Panc1 (cell line): ENCODE results near the gene GPC6.

Experiments
- POLR2AphosphoS5 ChIP-seq: IDR thresholded peaks from 2 replicates; pipeline ENCODE4 v1.6.1; 2012; ENCODE audit warnings: mild to moderate bottlenecking, low read depth, low read length, moderate library complexity
- SIN3A ChIP-seq: IDR thresholded peaks from 2 replicates; pipeline ENCODE4 v1.6.1; 2012; ENCODE audit warnings: low read depth, mild to moderate bottlenecking, low read length, moderate library complexity, borderline replicate concordance; ENCODE audit not compliant: insufficient read depth
- TCF7L2 ChIP-seq: IDR thresholded peaks from 2 replicates; pipeline ENCODE4 v1.6.1; 2011; ENCODE audit warnings: mild to moderate bottlenecking, low read depth, low read length, inconsistent platforms
- TF ChIP-seq, protein P1 (sequence below): fragments of 450-650 bp; IDR thresholded peaks from 2 replicates; pipeline ENCODE4 v1.5.1; 2017; ENCODE audit warnings: mild to moderate bottlenecking
- TF ChIP-seq, protein P2 (sequence below), 2 experiments: IDR thresholded peaks; 2 replicates each; pipeline ENCODE4 v1.6.1; 2011 to 2012; ENCODE audit warnings: low read depth in 2 of 2, control low read depth in 1 of 2, low read length in 1 of 2, mild to moderate bottlenecking in 1 of 2, moderate library complexity in 1 of 2; ENCODE audit not compliant: insufficient read depth in 1 of 2

DNA sequence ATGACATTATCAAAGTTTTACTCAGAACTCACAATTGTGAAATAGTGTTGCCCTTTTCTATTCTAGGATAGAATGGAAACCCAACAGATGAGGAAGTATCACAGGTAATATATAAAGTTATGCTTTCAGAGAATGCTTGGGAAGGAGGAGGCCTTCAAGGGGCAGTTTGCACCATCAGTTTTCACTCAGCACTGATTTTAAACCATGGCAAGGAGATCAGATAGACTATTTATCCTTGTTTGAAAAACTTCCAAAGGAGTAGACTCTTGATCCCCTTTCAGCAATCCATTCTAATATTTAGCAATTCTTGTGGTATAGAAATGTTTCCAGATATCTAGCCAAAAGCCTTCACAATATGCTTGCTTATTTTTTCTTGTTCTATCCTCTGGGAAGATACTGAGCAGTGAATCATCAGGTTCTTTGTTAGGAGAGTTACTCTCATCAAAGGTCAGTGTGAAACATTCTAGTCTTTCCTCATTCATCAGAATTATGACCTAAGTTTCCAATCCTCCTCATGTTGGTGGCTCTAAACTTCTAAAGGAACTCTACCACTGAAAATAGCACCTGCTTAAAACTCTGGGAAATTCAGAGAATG, 3.8 kb downstream of the GPC6 start:
- TF ChIP-seq, protein P1, sequence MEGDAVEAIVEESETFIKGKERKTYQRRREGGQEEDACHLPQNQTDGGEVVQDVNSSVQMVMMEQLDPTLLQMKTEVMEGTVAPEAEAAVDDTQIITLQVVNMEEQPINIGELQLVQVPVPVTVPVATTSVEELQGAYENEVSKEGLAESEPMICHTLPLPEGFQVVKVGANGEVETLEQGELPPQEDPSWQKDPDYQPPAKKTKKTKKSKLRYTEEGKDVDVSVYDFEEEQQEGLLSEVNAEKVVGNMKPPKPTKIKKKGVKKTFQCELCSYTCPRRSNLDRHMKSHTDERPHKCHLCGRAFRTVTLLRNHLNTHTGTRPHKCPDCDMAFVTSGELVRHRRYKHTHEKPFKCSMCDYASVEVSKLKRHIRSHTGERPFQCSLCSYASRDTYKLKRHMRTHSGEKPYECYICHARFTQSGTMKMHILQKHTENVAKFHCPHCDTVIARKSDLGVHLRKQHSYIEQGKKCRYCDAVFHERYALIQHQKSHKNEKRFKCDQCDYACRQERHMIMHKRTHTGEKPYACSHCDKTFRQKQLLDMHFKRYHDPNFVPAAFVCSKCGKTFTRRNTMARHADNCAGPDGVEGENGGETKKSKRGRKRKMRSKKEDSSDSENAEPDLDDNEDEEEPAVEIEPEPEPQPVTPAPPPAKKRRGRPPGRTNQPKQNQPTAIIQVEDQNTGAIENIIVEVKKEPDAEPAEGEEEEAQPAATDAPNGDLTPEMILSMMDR: no peak
- no peak for TF ChIP-seq POLR2AphosphoS5
- no peak for TF ChIP-seq TCF7L2
- TF ChIP-seq SIN3A: no peak
- TF ChIP-seq, protein P2, sequence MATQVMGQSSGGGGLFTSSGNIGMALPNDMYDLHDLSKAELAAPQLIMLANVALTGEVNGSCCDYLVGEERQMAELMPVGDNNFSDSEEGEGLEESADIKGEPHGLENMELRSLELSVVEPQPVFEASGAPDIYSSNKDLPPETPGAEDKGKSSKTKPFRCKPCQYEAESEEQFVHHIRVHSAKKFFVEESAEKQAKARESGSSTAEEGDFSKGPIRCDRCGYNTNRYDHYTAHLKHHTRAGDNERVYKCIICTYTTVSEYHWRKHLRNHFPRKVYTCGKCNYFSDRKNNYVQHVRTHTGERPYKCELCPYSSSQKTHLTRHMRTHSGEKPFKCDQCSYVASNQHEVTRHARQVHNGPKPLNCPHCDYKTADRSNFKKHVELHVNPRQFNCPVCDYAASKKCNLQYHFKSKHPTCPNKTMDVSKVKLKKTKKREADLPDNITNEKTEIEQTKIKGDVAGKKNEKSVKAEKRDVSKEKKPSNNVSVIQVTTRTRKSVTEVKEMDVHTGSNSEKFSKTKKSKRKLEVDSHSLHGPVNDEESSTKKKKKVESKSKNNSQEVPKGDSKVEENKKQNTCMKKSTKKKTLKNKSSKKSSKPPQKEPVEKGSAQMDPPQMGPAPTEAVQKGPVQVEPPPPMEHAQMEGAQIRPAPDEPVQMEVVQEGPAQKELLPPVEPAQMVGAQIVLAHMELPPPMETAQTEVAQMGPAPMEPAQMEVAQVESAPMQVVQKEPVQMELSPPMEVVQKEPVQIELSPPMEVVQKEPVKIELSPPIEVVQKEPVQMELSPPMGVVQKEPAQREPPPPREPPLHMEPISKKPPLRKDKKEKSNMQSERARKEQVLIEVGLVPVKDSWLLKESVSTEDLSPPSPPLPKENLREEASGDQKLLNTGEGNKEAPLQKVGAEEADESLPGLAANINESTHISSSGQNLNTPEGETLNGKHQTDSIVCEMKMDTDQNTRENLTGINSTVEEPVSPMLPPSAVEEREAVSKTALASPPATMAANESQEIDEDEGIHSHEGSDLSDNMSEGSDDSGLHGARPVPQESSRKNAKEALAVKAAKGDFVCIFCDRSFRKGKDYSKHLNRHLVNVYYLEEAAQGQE (IDR thresholded peaks at IDR 0.05; ENCODE audit: insufficient read depth in 1 of 2, low read depth in 2 of 2, low read length in 1 of 2): no peak
